ENCODE data around the gene PTDSS2. TPM values are rescaled to one million over a fixed set of nuclear protein-coding genes. Genes with fewer than 3 reads are reported as not detected.

Gene PTDSS2
- total RNA-seq, 1 donor from 2014 or later = 26.3 TPM

GRCh38 chr11:488992-489391 lies 38.9 kb downstream of the PTDSS2 start:
- TF ChIP-seq CTCF (IDR thresholded peaks at IDR 0.05; ENCODE audit: insufficient read depth, low read length, severe bottlenecking) = no peak
- DNase-seq (ENCODE audit: low read depth) (no peak), FAIRE-seq (no peak)
- Histone ChIP-seq H3K36me3 (ENCODE audit: control insufficient read depth, insufficient read depth, low read length) (peaks cover 6% of the 10 kb centered on the region), H3K27me3 (ENCODE audit: control insufficient read depth, insufficient read depth, low read length) (no peaks in the 10 kb centered on the region), H3K4me3 (ENCODE audit: low read depth, low read length) (no peak overlapping the region)

- no peaks in the 10 kb centered on the region for H3K27me3 ChIP-seq (ENCODE audit: control insufficient read depth, insufficient read depth, low read length)
- no peak overlapping the region for H3K4me3 ChIP-seq (ENCODE audit: low read depth, low read length)
- DNase-seq (ENCODE audit: low read depth) (no peak), FAIRE-seq (no peak)
- H3K36me3 ChIP-seq (ENCODE audit: control insufficient read depth, insufficient read depth, low read length) = peaks cover 8% of the 10 kb centered on the region
- no peak for TF ChIP-seq CTCF (IDR thresholded peaks at IDR 0.05; ENCODE audit: insufficient read depth, low read length, severe bottlenecking)
Measured at GRCh38 chr11:489610-490185, 39.6 kb downstream of the PTDSS2 start.

DNA sequence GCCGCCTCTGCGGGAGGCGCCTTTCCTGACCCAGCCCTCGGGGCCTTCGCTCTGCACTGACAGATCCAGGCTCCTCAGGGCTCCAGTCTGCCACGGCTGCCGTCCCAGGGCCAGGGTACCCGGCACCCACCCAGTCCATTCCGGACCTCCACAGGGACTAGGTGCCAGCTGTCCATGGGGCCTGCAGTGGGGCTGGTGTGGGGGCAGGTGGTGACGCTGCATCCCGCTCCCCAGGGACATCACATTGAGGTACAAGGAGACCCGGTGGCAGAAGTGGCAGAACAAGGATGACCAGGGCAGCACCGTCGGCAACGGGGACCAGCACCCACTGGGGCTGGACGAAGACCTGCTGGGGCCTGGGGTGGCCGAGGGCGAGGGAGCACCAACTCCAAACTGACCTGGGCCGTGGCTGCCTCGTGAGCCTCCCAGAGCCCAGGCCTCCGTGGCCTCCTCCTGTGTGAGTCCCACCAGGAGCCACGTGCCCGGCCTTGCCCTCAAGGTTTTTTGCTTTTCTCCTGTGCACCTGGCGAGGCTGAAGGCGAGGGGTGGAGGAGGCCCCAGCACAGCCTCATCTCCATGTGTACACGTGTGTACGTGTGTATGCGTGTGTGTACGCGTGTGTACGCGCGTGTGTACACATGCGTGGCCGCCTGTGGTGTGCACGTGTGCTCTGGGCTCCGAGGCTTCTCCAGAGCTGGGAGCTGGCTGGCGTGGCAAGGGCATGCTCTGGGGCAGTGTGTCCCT lies 40.3 kb downstream of the PTDSS2 start:
- peaks cover 10% of the 10 kb centered on the region for H3K36me3 ChIP-seq (ENCODE audit: control insufficient read depth, insufficient read depth, low read length)

GRCh38 chr11:490930-491260 lies 40.8 kb downstream of the PTDSS2 start:
- Histone ChIP-seq H3K27me3 (ENCODE audit: control insufficient read depth, insufficient read depth, low read length) (no peaks in the 10 kb centered on the region), H3K36me3 (ENCODE audit: control insufficient read depth, insufficient read depth, low read length) (peaks cover 12% of the 10 kb centered on the region), H3K4me3 (ENCODE audit: low read depth, low read length) (no peak overlapping the region)
- FAIRE-seq (peak; percentile 43), DNase-seq (ENCODE audit: low read depth) (no peak)
- no peak for TF ChIP-seq CTCF (IDR thresholded peaks at IDR 0.05; ENCODE audit: insufficient read depth, low read length, severe bottlenecking)

More for the DNA sequence above, 40.3 kb downstream of the PTDSS2 start:
- no peak for DNase-seq (ENCODE audit: low read depth)
- no peak for FAIRE-seq
- TF ChIP-seq CTCF (IDR thresholded peaks at IDR 0.05; ENCODE audit: insufficient read depth, low read length, severe bottlenecking) = no peak
- no peak overlapping the region for H3K4me3 ChIP-seq (ENCODE audit: low read depth, low read length)
- H3K27me3 ChIP-seq (ENCODE audit: control insufficient read depth, insufficient read depth, low read length) = no peaks in the 10 kb centered on the region

GRCh38 chr11:491358-491757 lies 41.3 kb downstream of the PTDSS2 start:
- H3K36me3 ChIP-seq (ENCODE audit: control insufficient read depth, insufficient read depth, low read length) = peaks cover 12% of the 10 kb centered on the region
- TF ChIP-seq CTCF (IDR thresholded peaks at IDR 0.05; ENCODE audit: insufficient read depth, low read length, severe bottlenecking) = no peak
- FAIRE-seq = no peak

More at GRCh38 chr11:491358-491757, 41.3 kb downstream of the PTDSS2 start:
- no peak for DNase-seq (ENCODE audit: low read depth)
- Histone ChIP-seq H3K4me3 (ENCODE audit: low read depth, low read length) (no peak overlapping the region), H3K27me3 (ENCODE audit: control insufficient read depth, insufficient read depth, low read length) (no peaks in the 10 kb centered on the region)

All from bronchial epithelial cell (primary cell).